Esophagus muscularis mucosa (tissue), 3 donors: Measurements from ENCODE around the gene DOK5.

Experiments used
- CTCF ChIP-seq, 3 experiments: fragments of 200-600 bp in 2 of 3; fragments of 450-650 bp in 1 of 3; sonication (generic) in 2 of 3; IDR thresholded peaks; one replicate each; pipeline ENCODE4 v1.5.1; 2017 to 2019; ENCODE audit warnings: antibody characterized with exemption in 3 of 3, mild to moderate bottlenecking in 2 of 3, moderate library complexity in 1 of 3
- POLR2A ChIP-seq: fragments of 450-650 bp; IDR thresholded peaks from one replicate; pipeline ENCODE4 v1.6.1; 2017; ENCODE audit warnings: antibody characterized with exemption, moderate library complexity, mild to moderate bottlenecking, low read depth

- TF ChIP-seq CTCF (IDR thresholded peaks at IDR 0.05) (no peak), POLR2A (no peak)
Measured at GRCh38 chr20:54554006-54554405, 78.6 kb downstream of the DOK5 start.
